HG02943 (cell line): ENCODE results near the gene EYS.

ENCODE experiments used
- ATAC-seq: cut with Tn5 transposase; IDR thresholded peaks from one replicate; pipeline ENCODE4 v1.9.1; 2021; ENCODE audit warnings: mild to moderate bottlenecking, low read depth, moderate library complexity; ENCODE audit not compliant: unreplicated experiment

EYS gene

GRCh38 chr6:64221776-64222175 is 1485.2 kb downstream of the EYS start:
- ATAC-seq: no peak

- ATAC-seq: no peak
These were observed 1486.2 kb downstream of the EYS start for GRCh38 chr6:64220801-64221200.

GRCh38 chr6:64217721-64218620 is 1489.1 kb downstream of the EYS start:
- no peak for ATAC-seq

- ATAC-seq: no peak
These were observed 1492.7 kb downstream of the EYS start for GRCh38 chr6:64214373-64214772.

GRCh38 chr6:64213697-64214096 is 1493.3 kb downstream of the EYS start:
- no peak for ATAC-seq

- no peak for ATAC-seq
These were observed 1509.8 kb downstream of the EYS start for GRCh38 chr6:64197246-64197645.

GRCh38 chr6:64186592-64186991 is 1520.4 kb downstream of the EYS start:
- ATAC-seq: no peak

GRCh38 chr6:64185621-64186020 is 1521.4 kb downstream of the EYS start:
- no peak for ATAC-seq

- no peak for ATAC-seq
These were observed 1531.7 kb downstream of the EYS start for GRCh38 chr6:64175296-64175695.

- no peak for ATAC-seq
These were observed 1536.7 kb downstream of the EYS start for GRCh38 chr6:64170316-64170715.

GRCh38 chr6:64160486-64160885 is 1546.5 kb downstream of the EYS start:
- ATAC-seq: no peak

- ATAC-seq: no peak
These were observed 1552.0 kb downstream of the EYS start for GRCh38 chr6:64155063-64155462.

- ATAC-seq: no peak
These were observed 1560.2 kb downstream of the EYS start for GRCh38 chr6:64146876-64147275.

GRCh38 chr6:64146094-64146493 is 1560.9 kb downstream of the EYS start:
- no peak for ATAC-seq

GRCh38 chr6:64145658-64146057 is 1561.4 kb downstream of the EYS start:
- no peak for ATAC-seq

GRCh38 chr6:64143101-64143500 is 1563.9 kb downstream of the EYS start:
- ATAC-seq: no peak

GRCh38 chr6:64141680-64142079 is 1565.3 kb downstream of the EYS start:
- ATAC-seq: no peak

- ATAC-seq: no peak
These were observed 1578.6 kb downstream of the EYS start for GRCh38 chr6:64128301-64129024.

- ATAC-seq: no peak
These were observed 1583.0 kb downstream of the EYS start for GRCh38 chr6:64123761-64124633.

GRCh38 chr6:64122712-64123375 is 1584.2 kb downstream of the EYS start:
- no peak for ATAC-seq
